Measurements from ENCODE around the gene BRF1.

The BRF1 gene

DNA sequence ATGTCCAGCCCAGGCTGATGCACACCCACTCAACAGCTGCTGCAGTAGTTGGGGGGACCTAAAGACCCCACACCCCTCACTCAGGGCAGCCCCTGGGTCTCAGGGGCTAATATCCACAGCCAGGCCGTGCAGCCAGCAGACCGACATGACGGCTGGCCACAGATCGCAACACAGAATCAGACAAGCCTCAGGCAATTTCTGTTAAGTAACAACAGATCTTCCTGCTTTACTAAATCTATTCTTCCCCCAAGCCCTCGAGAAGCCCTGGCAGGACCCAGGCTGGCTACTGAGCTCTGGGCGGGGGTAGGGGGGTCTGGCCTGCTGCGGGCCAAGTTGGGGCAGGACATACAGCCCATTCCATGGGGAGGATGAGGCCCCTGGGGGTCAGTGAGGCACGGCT lies 91.7 kb downstream of the BRF1 start:
- no peaks in the 10 kb centered on the region for H4K20me1 ChIP-seq (ENCODE audit: low read depth, low read length)
- H2AFZ ChIP-seq (ENCODE audit: low read depth, low read length, severe bottlenecking), result no peak overlapping the region
- no peaks in the 10 kb centered on the region for H3K27me3 ChIP-seq (ENCODE audit: low read length)
- no peak overlapping the region for H3K27ac ChIP-seq (ENCODE audit: low read depth, low read length)
- no peak overlapping the region for H3K4me2 ChIP-seq (ENCODE audit: low read depth, low read length, poor library complexity, severe bottlenecking)
- no peak overlapping the region for H3K4me3 ChIP-seq (ENCODE audit: insufficient read depth, low read length, poor library complexity, severe bottlenecking)
- no peaks in the 10 kb centered on the region for H3K79me2 ChIP-seq (ENCODE audit: insufficient read depth, low read length)
- no peaks in the 10 kb centered on the region for H3K9me2 ChIP-seq (replicated peaks; ENCODE audit: insufficient read depth, low read length)
- H3F3A ChIP-seq (ENCODE audit: insufficient read depth), result no peaks in the 10 kb centered on the region
- H3K9ac ChIP-seq (ENCODE audit: low read length), result no peak overlapping the region
- H3K9me3 ChIP-seq (ENCODE audit: insufficient read depth, low read length), result no peaks in the 10 kb centered on the region
- no peaks in the 10 kb centered on the region for H3K36me3 ChIP-seq (ENCODE audit: low read length)
- TF ChIP-seq EZH2phosphoT487 (conservative IDR thresholded peaks at IDR 0.05; ENCODE audit: low read length), result no peak
- TF ChIP-seq, protein P1, sequence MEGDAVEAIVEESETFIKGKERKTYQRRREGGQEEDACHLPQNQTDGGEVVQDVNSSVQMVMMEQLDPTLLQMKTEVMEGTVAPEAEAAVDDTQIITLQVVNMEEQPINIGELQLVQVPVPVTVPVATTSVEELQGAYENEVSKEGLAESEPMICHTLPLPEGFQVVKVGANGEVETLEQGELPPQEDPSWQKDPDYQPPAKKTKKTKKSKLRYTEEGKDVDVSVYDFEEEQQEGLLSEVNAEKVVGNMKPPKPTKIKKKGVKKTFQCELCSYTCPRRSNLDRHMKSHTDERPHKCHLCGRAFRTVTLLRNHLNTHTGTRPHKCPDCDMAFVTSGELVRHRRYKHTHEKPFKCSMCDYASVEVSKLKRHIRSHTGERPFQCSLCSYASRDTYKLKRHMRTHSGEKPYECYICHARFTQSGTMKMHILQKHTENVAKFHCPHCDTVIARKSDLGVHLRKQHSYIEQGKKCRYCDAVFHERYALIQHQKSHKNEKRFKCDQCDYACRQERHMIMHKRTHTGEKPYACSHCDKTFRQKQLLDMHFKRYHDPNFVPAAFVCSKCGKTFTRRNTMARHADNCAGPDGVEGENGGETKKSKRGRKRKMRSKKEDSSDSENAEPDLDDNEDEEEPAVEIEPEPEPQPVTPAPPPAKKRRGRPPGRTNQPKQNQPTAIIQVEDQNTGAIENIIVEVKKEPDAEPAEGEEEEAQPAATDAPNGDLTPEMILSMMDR (IDR thresholded peaks at IDR 0.05; ENCODE audit: insufficient read depth, low read length, poor library complexity, severe bottlenecking), result no peak

DNA sequence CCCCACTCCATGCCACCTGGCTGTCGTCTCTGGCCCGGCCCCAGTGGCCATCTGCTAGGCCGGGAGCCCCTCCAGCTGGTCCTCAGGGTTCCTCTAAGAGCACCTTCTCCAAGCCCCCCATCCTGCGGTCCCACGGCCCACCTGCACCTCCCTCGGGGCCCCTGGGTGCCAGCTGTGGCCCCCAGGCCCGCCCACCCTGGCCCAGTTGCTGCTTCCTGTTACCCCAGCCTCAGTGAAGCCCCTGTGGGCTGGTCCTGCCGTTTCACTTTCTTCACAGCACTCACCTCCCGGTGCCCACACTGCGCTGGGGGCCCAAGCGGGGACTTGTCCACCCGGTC lies 92.1 kb downstream of the BRF1 start:
- H3K9ac ChIP-seq (ENCODE audit: low read length), result no peak overlapping the region
- H4K20me1 ChIP-seq (ENCODE audit: low read depth, low read length), result no peaks in the 10 kb centered on the region
- no peak for TF ChIP-seq EZH2phosphoT487 (conservative IDR thresholded peaks at IDR 0.05; ENCODE audit: low read length)
- TF ChIP-seq, protein P1 (IDR thresholded peaks at IDR 0.05; ENCODE audit: insufficient read depth, low read length, poor library complexity, severe bottlenecking), result no peak
- no peaks in the 10 kb centered on the region for H3K79me2 ChIP-seq (ENCODE audit: insufficient read depth, low read length)
- H2AFZ ChIP-seq (ENCODE audit: low read depth, low read length, severe bottlenecking), result no peak overlapping the region
- H3K27ac ChIP-seq (ENCODE audit: low read depth, low read length), result no peak overlapping the region
- H3K4me3 ChIP-seq (ENCODE audit: insufficient read depth, low read length, poor library complexity, severe bottlenecking), result no peak overlapping the region
- H3K9me2 ChIP-seq (replicated peaks; ENCODE audit: insufficient read depth, low read length), result no peaks in the 10 kb centered on the region
- H3F3A ChIP-seq (ENCODE audit: insufficient read depth), result no peaks in the 10 kb centered on the region
- H3K9me3 ChIP-seq (ENCODE audit: insufficient read depth, low read length), result no peaks in the 10 kb centered on the region
- no peak overlapping the region for H3K4me2 ChIP-seq (ENCODE audit: low read depth, low read length, poor library complexity, severe bottlenecking)
- H3K27me3 ChIP-seq (ENCODE audit: low read length), result no peaks in the 10 kb centered on the region
- H3K36me3 ChIP-seq (ENCODE audit: low read length), result no peaks in the 10 kb centered on the region

DNA sequence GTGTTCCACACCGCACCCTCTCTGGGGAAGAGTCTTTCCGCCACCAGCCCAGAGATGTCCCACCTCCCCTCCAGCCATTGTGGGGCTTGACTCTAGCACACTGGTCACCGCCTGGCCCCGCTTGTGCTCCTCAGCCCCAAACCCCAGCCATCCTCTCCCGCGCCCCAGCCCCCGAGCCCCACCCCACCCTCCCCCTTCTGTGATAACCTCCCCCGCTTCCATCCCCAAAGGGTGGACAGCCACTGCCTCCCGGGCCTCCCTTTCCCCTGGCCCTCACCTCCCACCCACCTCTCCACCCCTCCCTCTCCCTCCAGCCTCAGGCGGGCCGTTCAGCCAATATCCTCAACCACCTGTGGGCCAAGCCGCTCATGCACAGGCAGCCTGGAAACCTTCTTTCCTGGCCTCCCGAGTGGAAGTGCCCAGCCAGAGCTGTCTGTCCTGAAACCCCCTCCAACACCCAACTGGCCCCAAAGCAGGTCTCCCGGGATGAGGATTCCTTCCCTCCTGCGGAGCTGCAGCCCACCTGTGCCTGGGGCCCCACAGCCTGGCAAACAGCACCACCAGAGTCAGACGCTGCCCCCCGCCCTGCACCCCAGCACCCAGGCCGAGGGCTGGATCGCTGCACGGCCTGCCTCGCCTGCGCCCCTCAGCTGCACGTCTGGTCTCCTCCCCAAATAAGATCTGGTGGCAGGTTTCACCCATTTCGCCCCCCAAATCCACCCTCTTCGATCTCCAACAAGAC lies 92.6 kb downstream of the BRF1 start:
- H3K9ac ChIP-seq (ENCODE audit: low read length), result no peak overlapping the region
- H3K79me2 ChIP-seq (ENCODE audit: insufficient read depth, low read length), result no peaks in the 10 kb centered on the region
- no peak for TF ChIP-seq EZH2phosphoT487 (conservative IDR thresholded peaks at IDR 0.05; ENCODE audit: low read length)
- TF ChIP-seq, protein P1 (IDR thresholded peaks at IDR 0.05; ENCODE audit: insufficient read depth, low read length, poor library complexity, severe bottlenecking), result no peak
- H3K4me3 ChIP-seq (ENCODE audit: insufficient read depth, low read length, poor library complexity, severe bottlenecking), result no peak overlapping the region
- H2AFZ ChIP-seq (ENCODE audit: low read depth, low read length, severe bottlenecking), result no peak overlapping the region
- no peaks in the 10 kb centered on the region for H3K27me3 ChIP-seq (ENCODE audit: low read length)
- H4K20me1 ChIP-seq (ENCODE audit: low read depth, low read length), result no peaks in the 10 kb centered on the region
- no peaks in the 10 kb centered on the region for H3K9me3 ChIP-seq (ENCODE audit: insufficient read depth, low read length)
- no peak overlapping the region for H3K27ac ChIP-seq (ENCODE audit: low read depth, low read length)
- H3K36me3 ChIP-seq (ENCODE audit: low read length), result no peaks in the 10 kb centered on the region
- H3K4me2 ChIP-seq (ENCODE audit: low read depth, low read length, poor library complexity, severe bottlenecking), result no peak overlapping the region
- no peaks in the 10 kb centered on the region for H3F3A ChIP-seq (ENCODE audit: insufficient read depth)
- H3K9me2 ChIP-seq (replicated peaks; ENCODE audit: insufficient read depth, low read length), result no peaks in the 10 kb centered on the region

Data from SU-DHL-6 (cell line).